NT2/D1 (cell line): ENCODE results near the gene CMBL.

Experiments used
- YY1 ChIP-seq: IDR thresholded peaks from 2 replicates; pipeline ENCODE4 v1.6.1; 2011; ENCODE audit not compliant: insufficient read length, insufficient read depth
- ZNF274 ChIP-seq: IDR thresholded peaks from 2 replicates; pipeline ENCODE4 v1.6.1; 2011; ENCODE audit warnings: mild to moderate bottlenecking, low read depth, low read length

DNA sequence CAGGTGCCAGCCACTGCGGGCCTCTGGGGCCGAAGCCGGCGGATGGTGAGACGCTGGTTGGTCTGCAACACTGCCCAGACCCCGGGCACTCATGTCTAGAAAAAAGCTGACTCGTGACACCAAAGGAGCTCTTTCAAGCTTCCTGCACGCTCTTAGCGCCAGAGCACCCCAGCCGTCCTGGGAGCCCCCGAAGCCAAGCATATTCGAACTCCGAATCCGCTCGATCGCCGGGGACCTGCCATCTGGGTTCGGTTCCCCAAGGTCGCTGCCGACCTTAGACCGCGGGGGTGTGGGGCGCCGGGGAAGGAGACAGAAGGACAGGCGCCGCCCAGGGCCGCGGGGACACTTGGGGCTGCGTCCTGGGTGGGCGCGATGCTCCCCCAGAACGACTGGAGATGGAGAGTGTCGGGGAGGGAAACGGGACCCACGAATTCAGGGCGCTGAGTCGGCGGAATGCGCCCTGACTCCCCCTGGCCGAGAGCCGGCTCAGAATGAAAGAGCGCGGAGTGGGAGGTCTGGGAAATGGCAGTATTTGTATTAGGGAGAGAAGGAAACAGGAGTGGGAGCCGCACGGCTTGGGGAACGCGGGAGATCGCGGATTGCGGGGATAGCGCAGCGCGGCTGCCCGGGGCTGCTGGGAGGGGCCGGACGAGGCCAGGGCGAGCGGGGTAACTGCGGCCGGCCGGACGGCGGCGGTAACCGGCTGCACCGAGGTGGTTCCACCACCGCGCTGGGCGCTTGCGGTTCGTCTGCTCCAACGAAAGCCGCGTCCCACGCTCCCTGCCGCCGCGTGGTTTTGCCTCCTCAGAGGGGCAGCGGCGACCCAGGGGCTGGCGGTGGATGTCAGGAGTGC lies 25.7 kb upstream of the CMBL start:
- TF ChIP-seq ZNF274 (no peak), YY1 (no peak)
